Measurements from ENCODE around the gene ANG.

GRCh38 chr14:20742132-20742531, 53.6 kb downstream of the ANG start:
- no peak for TF ChIP-seq POLR2A (IDR thresholded peaks at IDR 0.05)
- TF ChIP-seq CTCF (IDR thresholded peaks at IDR 0.05): no peak
